Stimulated activated CD4-positive, alpha-beta T cell treated with anti-CD3 and anti-CD28 coated beads, Interleukin-15, amount 100 ng/mL, for 1 hour (primary cell): ENCODE measurements around the gene ILK.

Experiments used
- DNase-seq, 2 donors: peaks; one replicate each; pipeline ENCODE4 v3.0.0-alpha.2; 2020; ENCODE audit warnings: low read depth in 1 of 2, low spot score in 1 of 2

The ILK gene

DNA sequence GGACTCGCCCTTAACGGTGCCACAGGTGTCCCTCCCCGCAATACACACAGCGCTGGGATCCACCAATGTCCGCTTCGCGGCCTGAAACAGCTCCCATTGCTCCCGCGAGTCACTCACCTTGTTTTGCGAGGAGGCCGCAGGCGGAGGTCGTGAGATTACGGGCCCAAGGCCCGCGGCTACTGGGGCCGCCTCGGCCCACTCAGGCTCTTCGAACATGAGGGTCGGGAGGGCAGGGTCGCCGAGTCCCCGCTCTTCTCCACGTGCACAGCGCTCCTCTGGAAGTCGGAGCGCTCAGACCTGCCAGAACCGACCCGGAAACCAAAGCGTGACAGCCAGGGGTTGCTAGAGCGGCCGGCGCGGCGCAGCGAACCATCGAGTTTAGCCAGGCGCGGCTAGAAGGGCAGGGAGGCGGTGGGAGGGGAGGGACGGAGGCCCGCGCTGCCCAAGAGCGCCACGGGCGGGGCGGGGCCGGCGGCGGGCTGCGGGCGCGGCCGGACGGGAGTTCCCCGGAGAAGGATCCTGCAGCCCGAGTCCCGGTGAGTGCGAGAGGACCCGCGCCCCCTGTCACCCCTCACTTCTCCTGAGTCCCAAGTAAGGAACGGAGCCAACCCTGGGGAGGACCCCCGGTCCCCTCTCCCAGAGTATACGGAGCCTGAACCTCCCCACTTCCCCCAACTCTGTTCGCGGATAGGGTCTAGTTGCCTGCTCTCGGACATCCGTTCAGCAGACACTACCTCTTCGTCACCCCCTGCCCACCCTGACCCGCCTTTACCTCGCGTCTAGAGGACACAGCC, at the start of gene ILK, which contains the start of gene RRP8:
Gene ILK, plus strand, starts transcription at position 488 of the 794 bp plus-strand sequence. CDS start 498 bp downstream, outside the sequence.
Gene RRP8, minus strand, starts transcription at position 330 of the 794 bp plus-strand sequence. Its CDS starts 114 bp downstream, at position 216.
- DNase-seq, result peak; percentile 68 to 76

DNA sequence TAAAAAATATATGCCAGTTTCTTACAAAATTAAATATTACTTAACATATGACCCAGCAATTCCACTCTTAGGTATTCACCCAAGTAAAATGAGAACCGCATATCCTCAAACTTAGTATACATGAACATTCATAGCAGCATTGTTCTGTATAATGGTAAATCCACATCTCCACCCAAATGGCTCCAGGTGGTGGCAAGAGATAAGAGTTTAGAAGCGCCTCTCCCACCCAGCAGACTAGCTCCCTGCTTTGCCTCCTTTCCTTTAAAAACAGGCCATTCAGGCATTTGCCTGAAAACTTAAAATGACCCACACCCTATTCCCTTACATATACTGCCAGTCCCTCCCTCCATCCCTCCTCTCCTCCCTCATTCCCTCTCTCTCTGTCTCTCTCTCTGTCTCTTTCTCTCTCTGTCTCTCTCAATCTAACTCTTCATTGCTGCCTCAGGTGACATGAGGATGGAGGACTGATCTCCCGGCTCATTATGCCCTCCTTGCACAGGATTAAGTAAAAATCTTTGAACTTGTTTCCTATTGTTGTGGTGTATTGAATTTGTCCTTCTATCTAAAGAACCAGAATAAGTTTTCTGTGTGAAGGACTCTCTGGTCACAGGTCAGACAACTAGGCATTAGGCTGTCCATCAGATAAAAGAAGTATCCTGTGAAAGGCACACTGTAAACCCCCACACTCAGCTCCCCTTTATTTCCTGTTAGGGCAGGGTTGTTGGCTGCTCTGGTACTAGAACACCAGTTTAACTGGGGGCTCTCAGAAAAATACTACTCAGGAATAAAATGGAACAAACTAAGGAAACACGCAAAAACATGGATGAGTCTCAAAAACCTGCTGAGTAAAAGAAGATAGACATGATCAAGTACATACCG, 48.5 kb upstream of the ILK start:
- DNase-seq, result no peak

DNA sequence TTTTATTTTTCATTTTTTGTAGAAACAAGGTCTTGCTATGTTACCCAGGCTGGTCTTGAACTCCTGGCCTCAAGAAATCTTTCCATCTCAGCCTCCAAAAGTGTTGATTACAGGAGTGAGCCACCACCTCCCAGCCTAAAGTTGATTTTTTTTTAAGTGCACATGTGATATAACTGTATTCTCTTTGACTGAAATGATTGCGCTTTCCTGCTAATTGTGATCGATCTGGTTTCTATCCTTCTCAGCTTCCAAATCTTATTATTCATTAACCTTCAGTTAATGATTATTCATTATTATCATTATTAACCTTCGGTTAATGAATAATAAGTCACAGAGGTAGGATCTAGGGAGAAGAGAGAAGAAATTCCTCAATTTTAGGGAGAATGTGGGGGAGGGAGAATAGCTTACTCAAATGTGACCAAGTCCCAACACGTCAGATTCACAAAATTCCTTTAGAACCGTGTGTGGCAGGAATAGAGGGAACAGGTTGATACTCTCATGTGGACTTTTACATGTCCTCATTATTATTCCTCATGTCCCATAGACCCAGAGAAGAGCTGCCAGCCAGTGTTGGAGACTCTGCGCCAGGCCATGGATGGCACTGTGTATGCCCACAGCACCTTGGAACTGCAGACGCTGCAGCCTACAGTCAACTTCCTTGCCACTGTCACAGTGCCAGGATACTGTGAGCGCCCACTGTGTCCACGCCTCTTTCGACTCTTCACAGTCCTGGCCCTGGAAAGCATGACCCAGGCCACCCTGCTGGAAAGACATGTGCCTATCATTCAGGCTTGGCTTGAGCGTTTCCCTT, 47.2 kb upstream of the ILK start:
- no peak for DNase-seq

DNA sequence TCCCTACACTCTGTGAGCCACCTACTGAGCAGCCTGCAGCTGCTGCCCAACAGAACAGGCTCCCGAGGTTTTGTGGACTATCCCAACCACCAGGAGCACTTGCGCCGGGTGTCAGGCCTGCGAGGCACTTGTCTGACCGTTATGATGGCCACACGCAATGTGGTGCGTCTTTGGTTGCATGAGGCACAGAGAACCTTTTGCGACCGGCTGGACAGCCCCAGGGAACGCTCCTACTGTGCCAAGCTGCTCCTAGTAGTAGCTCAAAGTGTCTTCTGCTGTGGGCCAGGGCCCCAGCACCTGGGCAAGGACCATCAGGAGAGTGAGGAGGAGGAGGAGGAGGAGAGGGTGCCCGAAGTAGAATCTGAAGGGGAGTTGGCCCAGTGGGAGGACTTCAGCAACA, 46.5 kb upstream of the ILK start:
- DNase-seq, result no peak

DNA sequence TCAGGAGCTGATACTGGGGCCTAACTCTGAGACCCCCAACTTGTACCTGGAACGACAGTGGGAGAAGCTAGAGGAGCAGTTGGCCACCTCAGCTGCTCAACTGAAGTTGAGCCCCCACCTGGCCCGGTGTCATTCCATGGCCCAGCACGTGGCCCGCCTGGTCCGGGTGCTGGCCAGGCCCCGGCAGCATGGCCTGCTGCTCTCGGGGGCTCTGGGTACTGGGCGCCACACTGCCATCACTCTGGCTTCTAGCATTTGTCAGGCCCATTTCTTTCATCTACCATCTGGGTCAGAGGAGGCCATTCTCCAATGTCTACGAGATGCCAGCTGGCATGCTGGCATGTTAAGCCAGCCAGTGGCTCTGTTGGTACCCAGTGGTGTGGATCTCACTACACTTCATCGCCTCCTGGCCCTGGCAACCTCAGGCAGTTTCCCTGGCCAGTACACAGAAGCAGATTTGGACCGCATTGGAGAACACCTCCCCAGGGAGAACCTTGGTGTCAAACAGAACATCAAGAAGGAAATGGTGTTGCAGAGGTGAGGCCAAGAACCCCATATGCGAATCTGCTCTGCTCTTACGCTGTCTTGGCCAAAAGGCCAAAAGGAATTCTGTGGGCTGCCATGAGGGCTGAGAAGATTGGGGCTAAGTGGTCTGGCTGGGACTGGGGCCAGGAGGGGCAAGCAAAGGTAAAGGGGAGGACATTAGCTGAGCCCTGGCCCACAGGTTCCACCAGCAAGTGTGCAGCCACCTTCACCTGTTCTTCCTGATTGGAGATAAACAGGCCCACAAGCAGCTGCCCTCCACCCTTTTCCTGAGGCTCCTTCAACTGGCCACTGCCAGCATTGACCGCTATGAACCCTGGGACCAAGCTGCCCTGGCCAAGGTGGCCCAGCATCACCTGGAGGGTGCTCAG, 45.6 kb upstream of the ILK start:
- no peak for DNase-seq

DNA sequence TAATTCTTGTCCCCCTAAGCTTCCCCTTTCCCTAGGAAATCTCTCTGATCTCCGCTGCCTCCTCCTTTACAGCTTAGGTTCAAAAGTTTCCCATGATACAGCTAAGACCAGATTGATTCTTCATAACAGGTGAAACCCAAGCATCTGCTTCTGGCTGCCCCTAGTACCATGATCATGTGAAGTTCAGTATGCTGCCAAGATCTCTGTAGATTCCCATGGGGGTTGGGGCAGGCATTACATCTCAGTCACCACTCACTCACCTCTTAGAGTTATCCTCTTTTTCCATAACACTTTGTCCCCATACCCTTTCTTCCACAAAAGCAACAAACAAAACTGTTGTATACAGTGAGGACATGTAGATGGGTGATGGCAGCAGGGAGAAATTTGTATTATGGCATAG, 44.2 kb upstream of the ILK start:
- no peak for DNase-seq

DNA sequence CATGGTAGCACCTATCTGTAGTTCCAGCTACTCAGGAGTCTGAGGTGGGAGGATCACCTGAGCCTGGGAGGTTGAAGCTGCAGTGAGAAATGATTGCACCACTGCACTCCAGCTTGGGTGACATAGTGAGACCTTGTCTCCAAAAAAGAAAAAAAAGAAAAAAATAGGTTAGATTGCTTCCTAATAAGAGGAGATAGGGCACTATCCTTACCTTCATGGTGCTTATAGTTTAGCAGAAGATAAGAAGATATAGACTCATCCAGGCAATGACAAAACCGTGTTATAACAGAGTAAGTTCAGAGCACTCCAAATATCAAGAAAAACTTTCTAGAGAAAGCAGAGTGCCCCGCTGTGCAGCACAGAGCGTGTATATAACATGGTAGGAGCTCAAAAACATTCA, 42.3 kb upstream of the ILK start:
- DNase-seq, result no peak

DNA sequence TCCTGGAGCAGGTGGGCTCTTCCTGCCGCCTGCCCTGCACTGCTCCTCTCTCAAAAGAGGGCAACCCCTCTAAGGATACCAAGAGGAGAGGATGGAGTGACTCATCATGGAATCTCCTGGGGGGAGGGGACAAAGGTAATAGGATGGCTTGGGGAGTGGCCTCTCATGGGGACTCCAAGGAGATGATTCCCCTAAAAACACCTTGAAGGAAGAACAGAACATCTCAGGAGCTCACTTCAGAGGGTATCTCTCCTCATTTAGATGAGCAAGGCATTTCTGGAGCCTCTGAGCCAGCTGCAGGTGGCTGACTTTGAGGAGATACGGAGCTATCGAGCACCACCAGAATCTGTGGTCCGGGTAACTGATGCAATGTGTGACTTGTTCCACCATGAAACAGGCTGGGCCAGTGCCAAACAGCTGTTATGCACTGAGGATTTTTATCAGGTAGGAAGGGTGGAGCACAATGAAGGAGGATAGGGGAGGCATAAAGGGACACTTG, 40.4 kb upstream of the ILK start:
- DNase-seq, result no peak

DNA sequence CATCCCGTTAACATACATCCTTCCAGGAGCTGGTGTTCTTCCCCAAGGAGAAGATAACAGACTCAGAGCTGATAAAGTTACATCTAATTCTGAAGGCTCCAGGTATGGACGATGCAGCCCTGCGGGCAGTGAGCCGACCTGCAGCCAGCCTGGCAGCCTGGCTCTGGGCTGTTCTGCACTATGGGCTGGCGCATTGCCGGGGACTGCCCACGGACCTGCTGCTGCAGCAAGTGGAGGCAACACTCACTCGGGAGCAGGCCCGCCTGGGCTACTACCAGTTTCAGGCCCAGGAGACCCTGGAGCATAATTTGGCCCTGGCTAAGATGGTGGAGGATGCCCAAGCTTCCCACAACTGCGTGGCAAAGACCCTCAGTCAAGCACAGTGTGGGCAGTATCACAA, 39.9 kb upstream of the ILK start:
- no peak for DNase-seq

DNA sequence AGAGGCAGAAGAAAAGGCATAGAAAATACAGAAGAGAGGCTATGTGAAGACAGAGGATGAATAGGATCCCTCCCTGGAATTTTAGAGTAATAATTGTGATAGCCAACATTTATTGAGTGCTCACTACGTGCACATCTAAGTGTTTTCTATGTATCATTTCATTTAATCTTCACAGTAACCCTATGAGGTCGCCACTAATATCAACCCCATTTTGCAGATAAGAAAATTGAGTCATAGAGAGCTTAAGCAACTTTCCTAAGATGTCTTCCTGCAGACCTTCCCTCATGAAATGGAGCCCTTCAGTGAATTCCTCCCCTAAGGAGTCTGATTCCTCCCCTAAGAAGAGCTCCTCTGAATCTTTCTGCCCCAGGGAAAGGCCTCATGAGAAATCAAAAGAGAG, 38.2 kb upstream of the ILK start:
- DNase-seq, result no peak

DNA sequence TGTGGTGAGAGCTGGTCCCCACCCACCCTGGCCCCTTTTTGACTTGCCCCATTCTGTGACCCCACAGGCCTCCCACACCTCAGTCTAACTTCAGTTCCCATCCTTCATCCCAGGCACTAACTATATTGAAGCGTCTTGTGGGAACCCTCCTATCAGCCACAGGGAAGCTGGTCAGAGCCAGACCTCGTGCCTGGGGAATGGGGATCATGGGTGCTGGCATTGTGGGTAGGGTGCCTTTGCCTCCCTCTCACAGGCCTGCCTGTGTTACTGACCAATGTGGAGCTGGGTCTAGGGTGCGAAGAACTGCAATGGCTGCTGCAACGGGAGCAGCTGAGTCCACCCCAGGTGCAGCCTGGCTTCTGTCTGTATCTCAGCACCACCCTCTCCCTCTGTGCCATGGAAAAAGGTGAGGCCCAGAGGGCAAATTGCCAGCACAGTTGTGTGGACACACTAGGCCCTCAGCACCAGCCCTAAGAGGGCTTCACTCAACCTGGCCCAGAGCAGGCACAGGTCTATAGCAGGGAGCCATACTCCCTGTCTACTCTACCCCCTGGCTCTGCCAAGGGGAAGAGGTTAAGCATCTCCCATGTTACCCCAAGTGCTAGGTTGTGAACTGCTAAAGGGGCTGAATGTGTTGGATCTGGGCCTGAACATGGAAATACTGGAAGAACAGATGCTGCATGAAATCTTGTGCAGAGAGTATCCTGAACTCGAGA, 37.4 kb upstream of the ILK start:
- no peak for DNase-seq

DNA sequence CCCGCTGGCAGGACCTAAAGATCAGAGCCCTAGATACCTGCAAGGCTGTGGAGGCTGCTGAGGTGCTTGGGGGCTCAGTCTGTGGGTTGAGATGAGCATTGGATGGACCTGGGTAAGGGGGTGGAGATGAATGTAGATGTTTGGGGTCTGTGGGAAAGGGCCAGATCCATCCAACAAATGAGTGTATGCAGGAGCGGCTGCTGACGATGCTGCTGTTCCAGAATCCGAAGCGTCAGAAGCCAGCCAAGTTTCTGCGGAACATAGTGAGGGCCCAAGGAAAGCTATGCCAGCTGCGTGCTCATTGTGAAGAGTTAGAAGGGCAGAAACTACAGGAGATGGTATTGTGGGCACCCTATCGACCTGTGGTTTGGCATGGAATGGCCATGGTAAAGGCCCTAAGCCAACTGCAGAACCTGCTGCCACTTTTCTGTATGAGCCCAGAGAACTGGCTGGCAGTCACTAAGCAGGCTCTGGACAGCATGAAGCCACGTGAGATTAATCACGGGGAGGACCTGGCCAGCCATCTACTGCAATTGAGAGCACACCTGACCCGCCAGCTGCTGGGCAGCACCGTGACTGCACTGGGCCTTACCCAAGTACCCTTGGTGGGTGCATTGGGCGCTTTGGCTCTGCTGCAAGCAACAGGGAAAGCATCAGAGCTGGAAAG, 36.7 kb upstream of the ILK start:
- no peak for DNase-seq

DNA sequence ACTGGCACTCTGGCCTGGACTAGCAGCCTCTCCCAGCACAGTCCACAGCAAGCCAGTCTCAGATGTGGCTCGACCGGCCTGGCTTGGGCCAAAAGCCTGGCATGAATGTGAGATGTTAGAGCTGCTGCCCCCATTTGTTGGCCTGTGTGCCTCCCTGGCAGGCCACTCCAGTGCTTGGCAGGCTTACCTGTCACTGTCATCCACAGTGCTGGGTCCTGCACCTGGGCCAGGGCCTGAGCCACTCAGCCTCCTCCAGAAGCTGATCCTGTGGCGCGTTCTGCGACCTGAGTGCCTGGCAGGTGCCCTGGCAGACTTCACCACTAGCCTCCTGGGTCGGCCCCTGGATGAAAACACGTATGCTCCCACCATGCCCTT, 36.2 kb upstream of the ILK start:
- DNase-seq, result no peak

DNA sequence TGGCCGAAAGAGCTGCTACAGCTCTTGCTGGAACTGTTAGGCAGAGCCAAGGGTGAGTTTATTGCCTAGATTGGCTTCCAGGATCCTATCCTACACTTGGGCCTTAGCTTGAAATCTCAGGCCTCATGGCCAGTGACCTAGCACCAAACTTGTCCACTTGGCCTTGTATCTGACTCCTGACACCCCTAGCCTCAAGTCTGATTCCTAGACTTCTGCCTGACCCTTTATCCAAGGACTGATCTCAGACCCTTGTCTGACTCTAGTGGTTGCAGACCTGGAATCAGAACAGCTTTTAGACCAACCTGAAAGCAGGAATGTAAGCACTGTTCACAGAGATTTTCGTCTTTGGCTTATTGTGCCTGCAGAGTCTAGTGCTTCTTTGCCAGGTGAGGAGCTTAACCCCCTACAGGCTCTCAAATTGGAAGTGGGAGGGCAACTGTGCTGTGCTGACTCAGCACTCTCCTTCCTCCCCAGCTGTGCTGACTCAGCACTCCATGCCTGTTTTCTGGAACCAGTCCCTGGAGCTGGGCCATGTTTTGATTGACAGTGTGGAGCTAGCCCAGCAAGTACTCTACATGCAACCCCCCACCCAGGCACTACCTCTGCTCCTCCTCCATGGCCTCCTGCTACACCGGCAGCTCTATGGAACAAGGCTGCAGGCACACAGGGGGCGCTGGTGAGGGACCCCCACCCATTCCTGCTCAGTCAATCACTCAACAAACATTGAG, 35.2 kb upstream of the ILK start:
- no peak for DNase-seq

DNA sequence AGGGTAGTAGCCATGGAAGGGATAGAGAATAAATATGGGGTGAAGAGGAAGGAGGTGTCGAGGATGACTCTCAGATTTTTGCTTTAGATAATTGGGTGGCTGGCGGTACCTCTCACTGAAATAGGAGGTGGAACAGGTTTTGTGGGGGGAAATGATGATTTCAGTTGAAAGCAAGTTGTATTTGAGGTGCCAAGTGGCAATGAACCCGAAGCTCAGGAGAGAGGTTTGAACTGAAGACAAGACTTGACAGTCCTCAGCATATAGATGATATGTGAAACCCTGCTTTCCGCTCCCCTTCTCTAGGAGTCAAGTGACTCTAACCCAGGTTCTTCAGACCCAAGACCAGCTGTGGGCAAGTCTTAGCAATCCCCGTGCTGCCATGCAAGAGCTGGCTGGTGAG, 33.9 kb upstream of the ILK start:
- DNase-seq, result no peak

DNA sequence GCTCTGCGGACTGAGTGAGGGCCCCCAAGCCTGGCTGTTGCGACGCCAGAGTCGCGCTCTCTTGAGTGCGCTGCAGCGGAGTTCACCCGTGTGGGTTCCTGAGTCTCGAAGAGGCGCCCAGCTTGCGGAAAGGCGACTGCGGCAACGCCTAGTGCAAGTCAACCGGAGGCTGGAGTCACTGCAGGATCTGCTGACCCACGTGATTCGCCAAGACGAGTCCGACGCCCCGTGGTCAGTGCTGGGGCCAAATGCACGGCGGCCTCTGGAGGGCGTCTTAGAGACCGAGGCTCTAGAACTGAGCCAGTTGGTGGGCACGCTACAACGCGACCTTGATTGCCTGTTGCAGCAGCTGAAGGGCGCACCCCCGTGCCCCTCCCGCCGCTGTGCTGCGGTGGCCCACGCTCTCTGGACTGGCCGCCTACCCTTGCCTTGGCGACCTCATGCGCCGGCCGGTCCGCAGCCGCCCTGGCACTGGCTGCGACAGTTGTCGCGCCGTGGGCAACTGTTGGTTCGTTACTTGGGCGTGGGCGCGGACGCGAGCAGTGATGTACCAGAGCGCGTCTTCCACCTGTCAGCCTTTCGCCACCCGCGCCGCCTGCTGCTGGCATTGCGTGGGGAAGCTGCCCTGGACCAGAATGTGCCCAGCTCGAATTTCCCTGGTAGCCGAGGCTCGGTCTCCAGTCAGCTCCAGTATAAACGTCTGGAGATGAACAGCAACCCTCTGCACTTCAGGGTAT, 32.7 kb upstream of the ILK start:
- DNase-seq, result no peak

DNA sequence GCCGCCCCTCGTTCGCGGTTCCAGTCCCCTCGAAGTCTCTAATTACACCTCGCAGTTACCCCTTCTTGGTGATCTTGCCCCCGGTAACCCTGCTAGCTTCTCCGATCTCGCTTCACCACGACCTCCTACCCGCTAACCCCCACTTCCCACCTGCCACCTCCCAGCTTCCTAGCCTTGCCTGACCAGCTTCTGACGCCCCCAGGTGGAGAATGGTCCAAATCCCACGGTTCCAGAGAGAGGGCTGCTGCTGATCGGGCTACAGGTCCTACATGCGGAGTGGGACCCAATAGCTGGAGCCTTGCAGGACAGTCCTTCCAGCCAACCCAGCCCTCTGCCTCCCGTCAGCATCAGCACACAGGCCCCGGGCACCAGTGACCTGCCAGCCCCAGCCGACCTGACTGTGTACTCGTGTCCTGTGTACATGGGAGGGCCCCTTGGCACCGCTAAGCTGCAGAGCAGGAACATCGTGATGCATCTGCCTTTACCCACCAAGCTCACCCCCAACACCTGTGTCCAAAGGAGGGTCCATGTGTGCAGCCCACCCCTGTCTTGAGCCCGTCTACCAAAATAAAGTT, 32.1 kb upstream of the ILK start:
- DNase-seq, result no peak
